DMS79 treated with DMSO at 0.1 percent for 48 hours (cell line): Measurements from ENCODE around the gene TCF12.

Experiments
- DNase-seq: peaks from one replicate; lab custom pipeline; 2025; lab: John Stamatoyannopoulos, UW

Gene TCF12

GRCh38 chr15:57169643-57170042, 251.2 kb downstream of the TCF12 start:
- DNase-seq, result no peak

- DNase-seq, result no peak
These were observed 253.0 kb downstream of the TCF12 start for GRCh38 chr15:57171426-57171825.

DNA sequence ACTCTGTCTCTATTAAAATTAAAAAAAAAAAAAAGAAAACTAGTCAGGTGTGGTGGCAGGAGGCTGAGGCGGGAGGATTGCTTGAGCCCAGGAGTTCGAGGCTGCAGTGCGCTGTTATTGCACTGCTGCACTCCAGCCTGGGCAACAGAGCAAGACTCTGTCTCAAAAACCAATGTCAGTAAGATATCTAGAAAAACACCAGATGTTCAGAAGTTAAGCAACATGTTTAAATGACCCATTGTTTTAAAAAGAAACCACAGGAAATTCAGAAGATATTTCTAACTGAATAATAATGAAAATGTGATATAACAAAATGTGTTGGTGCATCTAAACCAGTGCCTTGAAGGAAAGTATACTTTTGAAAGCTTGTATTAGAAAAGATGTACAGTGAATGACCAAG, 254.5 kb downstream of the TCF12 start:
- DNase-seq, result no peak

- no peak for DNase-seq
These were observed 264.6 kb downstream of the TCF12 start for GRCh38 chr15:57183041-57183440.

DNA sequence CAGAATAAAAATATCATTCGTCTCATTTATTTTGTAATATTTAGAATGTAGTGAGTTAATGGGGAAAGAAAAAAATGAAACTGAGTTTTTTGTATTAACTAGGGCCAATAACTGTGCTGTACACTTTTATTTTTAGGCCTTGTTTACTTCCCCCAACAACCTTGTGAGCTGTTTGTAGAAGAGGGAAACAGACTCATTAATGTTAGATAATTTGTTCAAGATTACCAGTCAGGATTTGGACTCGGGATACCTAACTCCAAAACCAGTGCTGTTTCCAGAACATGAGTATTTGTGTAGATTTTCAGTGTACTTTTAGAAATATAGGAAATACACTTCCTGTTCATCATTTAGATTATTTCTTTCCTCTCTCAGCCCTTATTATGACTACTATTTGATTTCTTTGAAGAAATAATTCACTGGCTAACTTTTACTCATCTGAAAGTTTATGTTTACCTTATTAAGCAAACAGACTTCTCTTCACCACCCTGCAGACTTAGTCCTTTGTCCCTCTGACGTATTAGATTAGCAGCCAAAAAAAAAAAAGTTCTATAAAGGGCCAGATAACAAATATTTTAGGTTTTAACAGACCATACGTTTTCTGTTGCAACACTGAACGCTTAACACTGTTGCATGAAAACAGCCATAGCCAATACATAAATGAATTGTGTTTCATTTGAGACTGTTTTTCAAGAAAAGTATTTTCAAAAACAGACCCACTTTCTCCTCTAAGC, 265.3 kb downstream of the TCF12 start:
- no peak for DNase-seq

GRCh38 chr15:57184502-57184901, 266.1 kb downstream of the TCF12 start:
- no peak for DNase-seq

DNA sequence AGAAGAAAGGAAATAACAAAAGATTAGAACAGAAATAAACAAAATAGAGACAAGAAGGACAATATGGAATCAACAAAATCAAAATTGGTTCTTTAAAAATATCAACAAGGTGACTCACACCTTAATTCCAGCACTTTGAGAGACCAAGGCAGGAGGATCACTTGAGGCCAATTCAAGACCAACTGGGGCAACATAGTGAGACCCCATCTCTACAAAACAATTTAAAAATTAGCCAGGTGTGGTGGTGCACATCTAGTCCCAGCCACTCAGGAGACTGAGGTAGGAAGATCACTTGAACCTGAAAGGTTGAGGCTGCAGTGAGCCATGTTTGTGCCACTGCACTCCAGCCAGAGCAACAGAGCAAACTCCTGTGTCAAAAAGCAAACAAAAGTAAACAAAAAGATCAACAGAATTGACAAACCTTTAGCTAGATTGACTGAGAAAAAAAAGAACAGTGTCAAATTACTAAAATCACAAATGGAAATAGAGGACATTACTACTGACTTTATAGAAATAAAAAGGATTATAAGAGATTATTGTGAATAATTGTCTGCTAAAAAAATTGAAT, 267.1 kb downstream of the TCF12 start:
- no peak for DNase-seq

GRCh38 chr15:57189466-57189865, 271.0 kb downstream of the TCF12 start:
- DNase-seq, result no peak

DNA sequence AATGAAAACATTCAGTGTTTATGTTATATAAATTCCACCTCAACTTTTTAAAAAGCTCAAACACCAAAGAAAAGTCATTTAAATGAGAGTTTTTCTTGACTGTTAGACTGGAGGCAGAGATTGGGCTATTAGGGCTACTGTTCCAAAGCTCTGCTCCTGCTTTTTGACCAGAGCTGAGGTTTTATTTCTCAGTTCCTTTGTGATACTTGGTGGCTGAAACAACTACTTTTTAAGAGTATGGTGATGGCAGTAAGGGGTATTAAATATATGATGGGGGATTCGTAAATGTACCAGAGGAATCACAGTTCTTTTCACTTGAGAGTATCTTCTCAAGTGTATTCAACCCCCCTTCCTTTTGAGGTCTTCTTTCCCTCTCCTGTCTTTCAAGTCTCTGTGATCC, 271.8 kb downstream of the TCF12 start:
- no peak for DNase-seq

- no peak for DNase-seq
These were observed 274.7 kb downstream of the TCF12 start for GRCh38 chr15:57193161-57193560.

- no peak for DNase-seq
These were observed 276.9 kb downstream of the TCF12 start for GRCh38 chr15:57195326-57195725.

- peak; percentile 13 for DNase-seq
These were observed 278.4 kb downstream of the TCF12 start for GRCh38 chr15:57196865-57197264.

GRCh38 chr15:57198131-57198530, 279.7 kb downstream of the TCF12 start:
- DNase-seq, result no peak

DNA sequence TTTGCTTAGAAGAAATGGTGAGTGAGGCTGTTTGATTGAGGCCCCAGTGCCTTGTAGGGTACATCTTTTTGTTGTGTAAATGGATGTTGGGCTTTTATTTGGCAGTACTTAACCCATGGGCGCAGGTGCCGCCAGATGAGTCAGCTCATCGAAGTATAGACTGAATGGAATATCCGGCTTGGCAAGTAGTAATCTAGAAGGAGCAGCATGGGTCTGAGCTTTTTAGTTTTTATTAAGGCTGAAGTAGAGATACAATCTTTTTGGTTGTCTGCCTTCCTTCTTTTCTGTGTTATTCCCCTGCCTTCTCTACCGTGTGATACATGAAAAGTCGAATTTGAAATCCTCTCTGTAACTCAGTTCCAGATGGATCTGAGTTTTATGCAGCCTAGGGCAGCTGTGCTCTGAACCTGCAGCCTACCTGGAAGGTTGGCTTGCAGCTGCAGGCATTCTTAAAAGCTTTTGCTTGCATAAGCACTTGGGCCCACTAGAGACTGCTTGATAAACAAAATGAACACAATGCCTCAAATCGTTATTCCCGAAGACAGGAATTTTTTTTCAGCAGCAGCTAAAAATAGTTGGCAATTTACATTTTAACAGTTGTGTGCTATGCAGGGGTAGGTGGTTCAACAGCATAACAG, 280.3 kb downstream of the TCF12 start:
- peak; percentile 85 for DNase-seq

- no peak for DNase-seq
These were observed 283.1 kb downstream of the TCF12 start for GRCh38 chr15:57201578-57201977.

GRCh38 chr15:57203906-57204305, 285.5 kb downstream of the TCF12 start:
- no peak for DNase-seq

- no peak for DNase-seq
These were observed 286.8 kb downstream of the TCF12 start for GRCh38 chr15:57205027-57205855.

DNA sequence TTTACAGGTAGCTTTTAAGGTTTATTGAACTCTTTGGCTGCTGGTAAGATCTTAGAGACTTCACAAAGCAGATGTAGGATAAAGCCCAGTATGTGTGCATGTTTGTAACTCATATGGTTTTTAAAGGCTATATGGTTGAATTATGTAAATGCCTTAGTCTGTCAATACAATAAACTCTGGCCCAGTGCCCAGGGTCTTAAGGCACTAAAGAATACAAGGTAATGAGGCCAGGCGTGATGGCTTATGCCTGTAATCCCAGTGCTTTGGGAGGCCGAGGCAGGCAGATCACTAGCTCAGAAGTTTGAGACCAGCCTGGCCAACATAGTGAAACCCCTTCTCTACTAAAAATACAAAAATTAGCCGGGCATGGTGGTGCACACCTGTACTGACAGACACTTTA, 287.6 kb downstream of the TCF12 start:
- DNase-seq, result no peak

- peak; percentile 16 for DNase-seq
These were observed 295.4 kb downstream of the TCF12 start for GRCh38 chr15:57213862-57214261.

DNA sequence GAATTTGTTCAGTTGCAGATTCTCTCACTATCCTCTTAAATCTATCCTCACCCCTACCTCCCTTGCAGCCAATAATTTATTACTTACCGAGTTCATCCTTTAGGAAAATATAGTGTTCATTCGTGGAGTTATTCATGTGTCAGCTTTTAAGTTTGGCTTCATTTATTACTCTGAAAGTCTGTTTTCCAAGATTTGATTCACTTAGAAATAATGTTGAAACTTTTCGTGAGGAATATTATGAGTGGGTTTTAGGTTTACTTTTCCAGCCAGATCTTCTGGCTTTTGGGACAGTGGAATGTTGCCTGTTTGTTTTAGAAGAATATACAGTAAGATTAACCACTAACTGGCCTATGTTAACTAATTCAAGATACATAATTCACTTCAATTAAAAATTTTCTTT, 296.9 kb downstream of the TCF12 start:
- no peak for DNase-seq

DNA sequence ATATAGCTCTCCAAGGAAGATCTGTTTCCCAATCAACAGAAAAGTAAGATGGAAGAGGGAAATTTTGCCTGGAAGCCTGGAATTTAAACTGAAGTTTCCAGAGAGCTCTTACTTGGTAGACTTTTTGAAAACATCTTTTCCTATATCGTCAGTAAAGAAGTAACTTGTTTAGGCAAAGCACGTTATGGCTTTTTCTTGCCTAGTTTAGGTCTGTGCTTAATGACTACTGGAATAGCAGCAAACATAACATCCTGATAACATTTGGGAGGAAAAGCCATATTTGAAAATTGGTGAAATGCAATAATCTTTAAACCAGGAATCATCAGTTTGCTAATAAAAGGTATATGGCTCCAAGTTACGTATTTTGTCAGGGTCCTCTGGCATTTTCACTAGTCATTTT, 297.4 kb downstream of the TCF12 start:
- no peak for DNase-seq

- DNase-seq, result no peak
These were observed 297.8 kb downstream of the TCF12 start for GRCh38 chr15:57216288-57216687.
